ENCODE results near the gene USH2A.

The USH2A gene

GRCh38 chr1:215681041-215681440, 742.2 kb downstream of the USH2A start:
- H3K4me3 ChIP-seq (replicated peaks; ENCODE audit: low read depth, low read length): no peak overlapping the region
- no peak for DNase-seq (ENCODE audit: low read depth)
- TF ChIP-seq CTCF (IDR thresholded peaks at IDR 0.05; ENCODE audit: low read length, missing control alignments): no peak

GRCh38 chr1:215679231-215679630, 744.0 kb downstream of the USH2A start:
- no peak for TF ChIP-seq CTCF (IDR thresholded peaks at IDR 0.05; ENCODE audit: low read length, missing control alignments)
- H3K4me3 ChIP-seq (replicated peaks; ENCODE audit: low read depth, low read length): no peak overlapping the region
- no peak for DNase-seq (ENCODE audit: low read depth)

GRCh38 chr1:215677112-215677511, 746.1 kb downstream of the USH2A start:
- TF ChIP-seq CTCF (IDR thresholded peaks at IDR 0.05; ENCODE audit: low read length, missing control alignments): no peak
- H3K4me3 ChIP-seq (replicated peaks; ENCODE audit: low read depth, low read length): no peak overlapping the region
- DNase-seq (ENCODE audit: low read depth): no peak

- no peak overlapping the region for H3K4me3 ChIP-seq (replicated peaks; ENCODE audit: low read depth, low read length)
- DNase-seq (ENCODE audit: low read depth): no peak
- TF ChIP-seq CTCF (IDR thresholded peaks at IDR 0.05; ENCODE audit: low read length, missing control alignments): no peak
These were observed 749.3 kb downstream of the USH2A start for GRCh38 chr1:215673943-215674342.

- no peak for TF ChIP-seq CTCF (IDR thresholded peaks at IDR 0.05; ENCODE audit: low read length, missing control alignments)
- DNase-seq (ENCODE audit: low read depth): no peak
- no peak overlapping the region for H3K4me3 ChIP-seq (replicated peaks; ENCODE audit: low read depth, low read length)
These were observed 750.8 kb downstream of the USH2A start for GRCh38 chr1:215672482-215672881.

- TF ChIP-seq CTCF (IDR thresholded peaks at IDR 0.05; ENCODE audit: low read length, missing control alignments): no peak
- no peak overlapping the region for H3K4me3 ChIP-seq (replicated peaks; ENCODE audit: low read depth, low read length)
- DNase-seq (ENCODE audit: low read depth): no peak
These were observed 753.3 kb downstream of the USH2A start for GRCh38 chr1:215669806-215670491.

- H3K4me3 ChIP-seq (replicated peaks; ENCODE audit: low read depth, low read length): no peak overlapping the region
- no peak for TF ChIP-seq CTCF (IDR thresholded peaks at IDR 0.05; ENCODE audit: low read length, missing control alignments)
- DNase-seq (ENCODE audit: low read depth): no peak
These were observed 755.5 kb downstream of the USH2A start for GRCh38 chr1:215667761-215668160.

Data from fibroblast of pulmonary artery (primary cell).